Measurements from ENCODE around the gene MUC4.

DNA sequence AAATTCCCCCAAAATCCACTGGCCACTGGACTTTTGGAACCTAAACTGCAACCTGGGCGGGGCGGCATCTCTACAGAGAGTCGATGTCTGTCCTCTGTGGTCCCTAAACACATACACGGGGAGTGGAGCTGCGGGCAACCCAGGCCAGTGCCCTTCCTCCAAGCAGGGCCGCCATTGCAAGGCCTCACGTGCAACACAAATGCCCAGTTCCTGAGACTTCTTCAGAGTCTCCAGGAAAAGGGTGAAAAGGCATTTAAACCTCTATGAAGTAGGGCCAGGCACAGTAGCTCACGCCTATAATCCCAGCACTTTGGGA is 4.9 kb downstream of the MUC4 start:
- TF ChIP-seq, protein P1, sequence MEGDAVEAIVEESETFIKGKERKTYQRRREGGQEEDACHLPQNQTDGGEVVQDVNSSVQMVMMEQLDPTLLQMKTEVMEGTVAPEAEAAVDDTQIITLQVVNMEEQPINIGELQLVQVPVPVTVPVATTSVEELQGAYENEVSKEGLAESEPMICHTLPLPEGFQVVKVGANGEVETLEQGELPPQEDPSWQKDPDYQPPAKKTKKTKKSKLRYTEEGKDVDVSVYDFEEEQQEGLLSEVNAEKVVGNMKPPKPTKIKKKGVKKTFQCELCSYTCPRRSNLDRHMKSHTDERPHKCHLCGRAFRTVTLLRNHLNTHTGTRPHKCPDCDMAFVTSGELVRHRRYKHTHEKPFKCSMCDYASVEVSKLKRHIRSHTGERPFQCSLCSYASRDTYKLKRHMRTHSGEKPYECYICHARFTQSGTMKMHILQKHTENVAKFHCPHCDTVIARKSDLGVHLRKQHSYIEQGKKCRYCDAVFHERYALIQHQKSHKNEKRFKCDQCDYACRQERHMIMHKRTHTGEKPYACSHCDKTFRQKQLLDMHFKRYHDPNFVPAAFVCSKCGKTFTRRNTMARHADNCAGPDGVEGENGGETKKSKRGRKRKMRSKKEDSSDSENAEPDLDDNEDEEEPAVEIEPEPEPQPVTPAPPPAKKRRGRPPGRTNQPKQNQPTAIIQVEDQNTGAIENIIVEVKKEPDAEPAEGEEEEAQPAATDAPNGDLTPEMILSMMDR (IDR thresholded peaks at IDR 0.05; ENCODE audit: low read depth, low read length): no peak
- TF ChIP-seq POLR2A (IDR thresholded peaks at IDR 0.05; ENCODE audit: extremely low read depth, insufficient read length): no peak
- TF ChIP-seq MYC (IDR thresholded peaks at IDR 0.05; ENCODE audit: low read depth, low read length): no peak
